ENCODE results near the gene IQCM. TPM values are rescaled to one million over a fixed set of nuclear protein-coding genes. Genes with fewer than 3 reads are reported as not detected.
A peak's percentile ranks its signal among the peaks of the same experiment; 100 is the strongest.

Gene IQCM
- total and polyA plus RNA-seq, 11 donors, result not detected

GRCh38 chr4:149521611-149522425, 293.8 kb downstream of the IQCM start:
- H3K27me3 ChIP-seq, result no peaks in the 10 kb centered on the region
- intact Hi-C loops (cut with DNase I), result no loop called here
- ATAC-seq, result peak in 3 of 4 donors; percentile 62 to 91 (median 75)
- H3K4me1 ChIP-seq, result no peaks in the 10 kb centered on the region
- TF ChIP-seq POLR2A (IDR thresholded peaks at IDR 0.05), result no peak
- TF ChIP-seq CTCF (IDR thresholded peaks at IDR 0.05), result no peak
- H3K27ac ChIP-seq, result no peak overlapping the region
- no peaks in the 10 kb centered on the region for H3K36me3 ChIP-seq
- 64 to 72% (median 66%) methylated on average over 3 of the region's 3 CpGs for WGBS, 4 donors
- no peak overlapping the region for H3K4me3 ChIP-seq
- DNase-seq, result peak in 1 of 5 donors; percentile 26
- no peaks in the 10 kb centered on the region for H3K9me3 ChIP-seq

- Histone ChIP-seq H3K36me3 (no peaks in the 10 kb centered on the region), H3K4me3 (no peak overlapping the region), H3K9me3 (no peaks in the 10 kb centered on the region), H3K27ac (no peak overlapping the region), H3K4me1 (peaks cover 0 to 5% (median 0%) of the 10 kb centered on the region in 12 donors), H3K27me3 (no peaks in the 10 kb centered on the region)
- intact Hi-C loops (cut with DNase I), result no loop called here
- DNase-seq, result no peak
- TF ChIP-seq CTCF (IDR thresholded peaks at IDR 0.05) (no peak), POLR2A (IDR thresholded peaks at IDR 0.05) (no peak)
- no peak for ATAC-seq
Observed at GRCh38 chr4:149518471-149518870, 297.2 kb downstream of the IQCM start.

DNA sequence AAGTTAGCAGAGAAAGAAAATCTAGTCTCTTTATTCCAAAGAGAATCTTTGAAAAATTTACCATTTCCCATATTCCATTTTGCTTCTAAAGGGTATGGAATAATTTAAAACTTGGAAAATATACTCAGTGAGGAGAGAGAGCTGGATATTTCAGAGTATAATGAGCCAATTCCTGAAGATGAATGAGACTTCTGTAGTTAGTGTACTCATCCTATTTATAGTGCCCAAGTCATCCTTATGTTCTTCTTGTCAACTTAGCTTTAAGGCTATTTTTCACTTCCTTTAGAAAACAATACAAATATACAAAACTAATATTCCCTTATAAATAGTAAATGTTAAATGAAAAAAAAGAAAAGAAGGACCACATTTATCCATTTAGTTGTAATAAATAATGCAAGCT, 302.6 kb downstream of the IQCM start:
- Histone ChIP-seq H3K27ac (no peak overlapping the region), H3K4me1 (peaks cover 0 to 12% (median 0%) of the 10 kb centered on the region in 12 donors), H3K4me3 (no peak overlapping the region), H3K9me3 (no peaks in the 10 kb centered on the region), H3K36me3 (no peaks in the 10 kb centered on the region), H3K27me3 (no peaks in the 10 kb centered on the region)
- no peak for DNase-seq
- intact Hi-C loops (cut with DNase I), result no loop called here
- TF ChIP-seq CTCF (IDR thresholded peaks at IDR 0.05), result no peak
- no peak for TF ChIP-seq POLR2A (IDR thresholded peaks at IDR 0.05)
- no peak for ATAC-seq

- intact Hi-C loops (cut with DNase I), result no loop called here
- H3K27me3 ChIP-seq, result no peaks in the 10 kb centered on the region
- H3K9me3 ChIP-seq, result no peaks in the 10 kb centered on the region
- H3K36me3 ChIP-seq, result no peaks in the 10 kb centered on the region
- TF ChIP-seq CTCF (IDR thresholded peaks at IDR 0.05), result no peak
- TF ChIP-seq POLR2A (IDR thresholded peaks at IDR 0.05), result no peak
- H3K27ac ChIP-seq, result no peak overlapping the region
- 42 to 51% (median 45%) methylated on average over 1 of the region's 1 CpG for WGBS, 4 donors
- H3K4me3 ChIP-seq, result no peak overlapping the region
- H3K4me1 ChIP-seq, result peaks cover 0 to 12% (median 0%) of the 10 kb centered on the region in 12 donors
- no peak for ATAC-seq
- no peak for DNase-seq
Observed at GRCh38 chr4:149512501-149512900, 303.1 kb downstream of the IQCM start.

Measured in heart left ventricle (tissue), 16 donors.